ENCODE measurements around the gene FREM2.

Gene FREM2

GRCh38 chr13:38767506-38768265 is 80.8 kb downstream of the FREM2 start:
- DNase-seq, result no peak

- no peak for DNase-seq
Observed at GRCh38 chr13:38769526-38769925, 82.6 kb downstream of the FREM2 start.

GRCh38 chr13:38775085-38775484 is 88.2 kb downstream of the FREM2 start:
- DNase-seq, result no peak

GRCh38 chr13:38777347-38778119 is 90.7 kb downstream of the FREM2 start:
- no peak for DNase-seq

GRCh38 chr13:38781539-38781938 is 94.7 kb downstream of the FREM2 start:
- no peak for DNase-seq

GRCh38 chr13:38784036-38784880 is 97.4 kb downstream of the FREM2 start:
- no peak for DNase-seq

GRCh38 chr13:38785042-38785441 is 98.2 kb downstream of the FREM2 start:
- no peak for DNase-seq

- no peak for DNase-seq
Observed at GRCh38 chr13:38785490-38785889, 98.6 kb downstream of the FREM2 start.

GRCh38 chr13:38787550-38787949 is 100.7 kb downstream of the FREM2 start:
- no peak for DNase-seq

GRCh38 chr13:38796890-38797289 is 110.0 kb downstream of the FREM2 start:
- DNase-seq, result no peak

GRCh38 chr13:38803531-38803930 is 116.7 kb downstream of the FREM2 start:
- DNase-seq, result no peak

- no peak for DNase-seq
Observed at GRCh38 chr13:38804061-38804460, 117.2 kb downstream of the FREM2 start.

- no peak for DNase-seq
Observed at GRCh38 chr13:38804536-38804935, 117.7 kb downstream of the FREM2 start.

- DNase-seq, result no peak
Observed at GRCh38 chr13:38814331-38814730, 127.5 kb downstream of the FREM2 start.

- DNase-seq, result no peak
Observed at GRCh38 chr13:38819053-38819452, 132.2 kb downstream of the FREM2 start.

- no peak for DNase-seq
Observed at GRCh38 chr13:38819596-38819995, 132.7 kb downstream of the FREM2 start.

- no peak for DNase-seq
Observed at GRCh38 chr13:38821770-38822551, 135.1 kb downstream of the FREM2 start.

- DNase-seq, result no peak
Observed at GRCh38 chr13:38824342-38824741, 137.5 kb downstream of the FREM2 start.

- DNase-seq, result no peak
Observed at GRCh38 chr13:38826182-38826813, 139.4 kb downstream of the FREM2 start.

- DNase-seq, result no peak
Observed at GRCh38 chr13:38830442-38831045, 143.7 kb downstream of the FREM2 start.

- DNase-seq, result no peak
Observed at GRCh38 chr13:38844581-38844980, 157.7 kb downstream of the FREM2 start.

GRCh38 chr13:38848360-38848759 is 161.5 kb downstream of the FREM2 start:
- DNase-seq, result no peak

Data from NCI-H2171 treated with DMSO at 0.1 percent for 48 hours (cell line).